ENCODE results near the gene CHAC2. TPM values are rescaled to one million over a fixed set of nuclear protein-coding genes. Genes with fewer than 3 reads are reported as not detected.
"Not testable (repeated sequence)": the region's sequence is repeated elsewhere in the genome, so short reads cannot be mapped to it uniquely, and the experiment has no call there.

The CHAC2 gene
- 20.4 TPM for polyA plus RNA-seq (2012; ENCODE audit: insufficient read depth, insufficient read length)

GRCh38 chr2:53767405-53768241 is at the start of gene CHAC2:
Gene CHAC2, plus strand, starts transcription at chr2:53767804. Its CDS starts 83 bp downstream, at chr2:53767887.
- DNase-seq (ENCODE audit: low read depth, low spot score): peak; percentile 78
- peak within 1 kb of the TSS; percentile 91 for H3K4me3 ChIP-seq (ENCODE audit: low read length)

DNA sequence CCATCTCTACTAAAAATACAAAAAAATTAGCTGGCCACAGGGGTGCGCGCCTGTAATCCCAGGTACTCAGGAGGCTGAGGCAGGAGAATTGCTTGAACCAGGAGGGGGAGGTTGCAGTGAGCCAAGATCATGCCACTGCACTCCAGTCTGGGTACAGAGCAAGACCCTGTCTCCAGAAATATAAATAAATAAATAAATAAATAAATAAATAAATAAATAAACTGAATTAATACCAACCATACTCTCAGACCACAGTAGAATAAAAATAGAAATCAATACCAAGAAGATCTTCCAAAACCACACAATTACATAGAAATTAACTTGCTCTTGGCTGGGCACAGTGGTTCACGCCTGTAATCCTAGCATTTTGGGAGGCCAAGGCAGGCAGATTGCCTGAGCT is 46.7 kb upstream of the CHAC2 start:
- DNase-seq (ENCODE audit: low read depth, low spot score); H3K4me3 ChIP-seq (ENCODE audit: low read length): not testable (repeated sequence)

GRCh38 chr2:53724536-53724935 is 43.1 kb upstream of the CHAC2 start:
- peak; percentile 46 for DNase-seq (ENCODE audit: low read depth, low spot score)

DNA sequence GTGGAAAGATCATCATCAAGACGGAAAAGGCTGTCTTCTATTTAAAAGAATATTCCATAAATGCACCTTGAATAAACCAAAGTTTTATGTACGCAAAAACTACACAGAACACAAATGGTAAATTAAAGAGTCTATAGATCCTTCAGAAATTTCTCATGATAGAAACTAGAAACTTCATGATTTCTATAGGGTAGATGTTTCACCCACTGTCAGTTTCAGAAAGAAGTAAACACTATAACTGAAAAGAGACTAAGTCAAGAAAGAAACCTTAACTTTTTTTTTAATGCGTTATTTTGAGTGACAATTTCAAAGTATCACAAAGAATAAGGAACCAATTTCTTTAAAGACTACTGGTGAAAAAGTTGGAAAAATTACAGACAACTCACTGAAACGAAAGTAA is 41.9 kb upstream of the CHAC2 start:
- H3K4me3 ChIP-seq (ENCODE audit: low read length): no peak overlapping the region
- no peak for DNase-seq (ENCODE audit: low read depth, low spot score)

More at GRCh38 chr2:53724536-53724935, 43.1 kb upstream of the CHAC2 start:
- H3K4me3 ChIP-seq (ENCODE audit: low read length): no peak overlapping the region

DNA sequence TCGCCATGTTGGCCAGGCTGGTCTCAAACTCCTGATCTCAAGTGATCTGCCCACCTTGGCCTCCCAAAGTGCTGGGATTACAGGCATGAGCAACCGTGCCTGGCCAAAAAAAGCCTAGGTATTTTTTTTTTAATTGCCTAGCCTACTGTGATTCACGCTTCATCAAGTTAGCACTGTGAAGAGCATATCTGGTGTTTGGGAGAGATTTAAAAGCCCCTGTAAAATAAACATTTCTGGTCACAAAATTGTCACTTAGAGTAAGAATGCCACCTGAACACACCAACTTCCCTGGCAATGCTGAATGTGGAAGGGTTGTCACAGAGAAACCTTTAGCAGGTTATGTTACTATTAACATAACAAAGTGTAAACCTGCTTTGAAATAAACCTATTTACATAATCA is 39.7 kb upstream of the CHAC2 start:
- no peak for DNase-seq (ENCODE audit: low read depth, low spot score)
- no peak overlapping the region for H3K4me3 ChIP-seq (ENCODE audit: low read length)

DNA sequence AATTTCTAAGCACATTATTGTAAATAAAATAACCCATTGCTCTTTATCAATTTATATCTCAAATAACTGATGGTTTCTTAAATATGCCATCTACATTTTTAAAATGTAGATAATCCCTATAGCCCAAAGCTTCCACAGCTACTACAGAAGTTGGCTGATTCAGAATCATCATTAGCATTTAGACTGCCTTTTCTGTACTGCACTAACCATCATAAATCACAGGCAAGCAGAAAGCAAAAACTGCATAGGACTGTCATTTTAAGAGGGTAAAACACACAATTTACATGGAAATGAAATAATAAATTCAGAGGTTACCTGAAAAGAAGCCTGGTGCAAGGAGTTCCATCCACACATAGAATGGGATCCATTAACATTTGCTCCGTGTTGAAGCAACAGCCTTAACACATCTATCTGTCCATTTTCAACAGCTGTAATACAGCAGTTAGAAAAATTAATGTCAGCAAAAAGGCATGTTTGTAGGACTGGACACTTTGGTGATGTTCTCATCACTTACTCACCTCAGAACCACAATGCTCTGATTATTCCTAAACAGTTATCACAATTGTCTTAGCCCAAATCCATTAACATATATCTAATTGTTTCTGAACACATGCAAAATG is 38.4 kb upstream of the CHAC2 start:
- DNase-seq (ENCODE audit: low read depth, low spot score): no peak
- H3K4me3 ChIP-seq (ENCODE audit: low read length): no peak overlapping the region

GRCh38 chr2:53737091-53737490 is 30.5 kb upstream of the CHAC2 start:
- H3K4me3 ChIP-seq (ENCODE audit: low read length): no peak overlapping the region
- no peak for DNase-seq (ENCODE audit: low read depth, low spot score)

DNA sequence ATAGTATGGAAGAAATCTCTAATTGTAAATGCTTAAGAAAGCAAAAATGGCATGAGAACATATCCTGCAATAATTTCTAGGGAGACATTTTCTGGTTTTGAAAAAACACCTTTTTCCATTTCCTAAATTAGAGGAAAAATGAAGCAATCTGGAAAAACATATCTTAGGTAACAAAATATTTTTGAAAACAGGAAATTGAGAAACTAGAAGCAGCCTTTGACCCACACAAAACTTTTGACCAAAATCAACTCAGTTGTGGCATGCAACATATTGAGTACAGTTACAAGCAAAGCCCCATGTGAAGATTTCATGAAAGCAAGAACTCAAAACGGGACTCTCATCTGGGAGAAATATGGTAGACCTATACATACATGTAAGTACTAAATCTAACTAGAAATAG is 28.6 kb upstream of the CHAC2 start:
- no peak overlapping the region for H3K4me3 ChIP-seq (ENCODE audit: low read length)
- no peak for DNase-seq (ENCODE audit: low read depth, low spot score)

- no peak for DNase-seq (ENCODE audit: low read depth, low spot score)
- H3K4me3 ChIP-seq (ENCODE audit: low read length): no peak overlapping the region
Observed at GRCh38 chr2:53740170-53740569, 27.4 kb upstream of the CHAC2 start.

GRCh38 chr2:53744395-53745065 is 23.1 kb upstream of the CHAC2 start:
- DNase-seq (ENCODE audit: low read depth, low spot score): no peak
- H3K4me3 ChIP-seq (ENCODE audit: low read length): no peak overlapping the region

GRCh38 chr2:53750041-53750768 is 17.4 kb upstream of the CHAC2 start:
- no peak overlapping the region for H3K4me3 ChIP-seq (ENCODE audit: low read length)
- no peak for DNase-seq (ENCODE audit: low read depth, low spot score)

DNA sequence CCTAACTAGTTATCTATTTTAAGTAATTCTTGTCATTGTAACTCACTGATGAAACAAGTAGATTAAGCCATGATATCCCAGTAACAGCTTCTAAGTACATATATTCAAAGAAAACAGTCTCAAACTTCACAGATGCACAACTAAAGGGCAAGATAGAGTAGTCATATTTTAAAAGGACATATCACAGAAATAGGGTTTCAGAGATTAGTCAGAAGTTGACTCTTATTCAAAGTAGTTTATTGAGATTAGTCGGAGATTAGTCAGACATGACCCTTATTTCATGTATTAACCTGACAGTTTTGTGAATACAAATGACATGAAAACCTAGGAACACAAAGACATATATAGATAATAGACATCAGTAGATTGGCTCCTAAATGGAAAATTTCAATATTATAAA is 15.9 kb upstream of the CHAC2 start:
- H3K4me3 ChIP-seq (ENCODE audit: low read length): no peak overlapping the region
- no peak for DNase-seq (ENCODE audit: low read depth, low spot score)

DNA sequence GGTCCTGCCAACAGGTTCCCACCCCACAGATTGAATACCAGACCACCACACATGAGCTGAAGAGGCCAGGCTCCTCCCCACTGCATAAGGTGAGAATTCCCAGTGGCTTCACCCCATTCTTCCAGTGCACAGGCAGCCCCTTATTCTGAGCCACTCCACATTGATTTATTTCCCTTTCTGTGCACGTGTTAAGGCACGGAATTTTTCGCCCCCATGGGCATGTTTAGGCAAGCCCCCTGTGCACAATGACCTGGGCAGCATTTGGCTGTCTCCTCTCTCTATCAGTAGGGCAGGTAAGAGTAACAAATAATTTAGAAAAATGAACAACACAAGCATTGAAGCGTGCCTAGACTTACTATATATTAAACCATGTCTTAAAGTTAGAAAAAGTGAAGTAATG is 15.2 kb upstream of the CHAC2 start:
- H3K4me3 ChIP-seq (ENCODE audit: low read length): no peak overlapping the region
- no peak for DNase-seq (ENCODE audit: low read depth, low spot score)

- no peak for DNase-seq (ENCODE audit: low read depth, low spot score)
Observed at GRCh38 chr2:53753041-53753440, 14.6 kb upstream of the CHAC2 start.

DNA sequence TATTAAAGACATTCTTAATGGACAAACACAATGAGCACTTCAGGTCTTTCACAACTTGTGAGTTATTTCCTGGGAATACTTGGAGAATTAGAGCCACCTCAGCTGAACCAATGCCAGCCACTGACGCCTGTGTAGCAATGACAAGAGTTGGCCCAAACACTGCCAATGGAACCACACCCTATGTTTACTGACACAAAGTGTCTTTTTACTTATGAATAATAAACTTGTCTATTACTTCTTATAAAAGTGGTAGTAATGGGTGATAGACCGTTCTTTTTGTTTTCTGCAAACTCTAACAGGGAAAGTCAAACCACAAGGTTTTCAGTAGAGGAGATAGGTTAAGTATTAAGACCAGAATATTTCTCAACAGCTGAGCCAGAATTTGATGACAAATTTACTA is 12.5 kb upstream of the CHAC2 start:
- DNase-seq (ENCODE audit: low read depth, low spot score): no peak
- H3K4me3 ChIP-seq (ENCODE audit: low read length): no peak overlapping the region

More at GRCh38 chr2:53753041-53753440, 14.6 kb upstream of the CHAC2 start:
- no peak overlapping the region for H3K4me3 ChIP-seq (ENCODE audit: low read length)

DNA sequence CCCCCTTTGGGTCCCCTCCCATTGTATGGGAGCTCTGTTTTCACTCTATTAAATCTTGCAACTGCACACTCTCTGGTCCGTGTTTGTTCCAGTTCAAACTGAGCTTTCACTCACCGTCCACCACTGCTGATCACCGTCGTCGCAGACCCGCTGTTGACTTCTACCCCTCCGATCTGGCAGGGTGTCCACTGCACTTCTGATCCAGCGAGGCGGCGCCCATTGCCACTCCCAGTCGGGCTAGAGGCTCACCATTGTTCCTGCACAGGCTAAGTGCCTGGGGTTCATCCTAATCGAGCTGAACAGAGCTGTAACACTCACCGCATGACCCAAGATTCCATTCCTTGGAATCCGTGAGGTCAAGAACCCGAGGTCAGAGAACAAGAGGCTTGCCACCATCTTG is 11.0 kb upstream of the CHAC2 start:
- no peak overlapping the region for H3K4me3 ChIP-seq (ENCODE audit: low read length)
- no peak for DNase-seq (ENCODE audit: low read depth, low spot score)

- H3K4me3 ChIP-seq (ENCODE audit: low read length); DNase-seq (ENCODE audit: low read depth, low spot score): not testable (repeated sequence)
Observed at GRCh38 chr2:53757206-53757605, 10.4 kb upstream of the CHAC2 start.

- no peak overlapping the region for H3K4me3 ChIP-seq (ENCODE audit: low read length)
- no peak for DNase-seq (ENCODE audit: low read depth, low spot score)
Observed at GRCh38 chr2:53765767-53766166, 1.8 kb upstream of the CHAC2 start.

GRCh38 chr2:53768242-53768542 is 588 bp downstream of the CHAC2 start:
- DNase-seq (ENCODE audit: low read depth, low spot score): peak; percentile 57

More at GRCh38 chr2:53768242-53768542, 588 bp downstream of the CHAC2 start:
- H3K4me3 ChIP-seq (ENCODE audit: low read length): peak overlapping the region; percentile 91
